Stimulated activated naive CD8-positive, alpha-beta T cell treated with anti-CD3 and anti-CD28 coated beads, Interleukin-15, Interleukin-2, amounts not matched to agents 100 U/mL and 50 U/mL, for 24 hours (primary cell): ENCODE measurements around the gene IGSF6.
"Not testable (repeated sequence)": the region's sequence is repeated elsewhere in the genome, so short reads cannot be mapped to it uniquely, and the experiment has no call there.

Experiments
- ATAC-seq: fragments of 150-1000 bp; cut with Tn5 transposase; one replicate; pipeline ENCODE4 v1.10.0; 2021
- DNase-seq: peaks from one replicate; pipeline ENCODE4 v3.0.0; 2021

IGSF6 gene

GRCh38 chr16:21653571-21653970 is 1.2 kb upstream of the IGSF6 start:
- DNase-seq (no peak), ATAC-seq (no peak)

GRCh38 chr16:21651515-21651914 is 893 bp downstream of the IGSF6 start:
- no peak for DNase-seq
- ATAC-seq = no peak

- no peak for DNase-seq
- ATAC-seq = no peak
Measured at GRCh38 chr16:21650521-21650920, 1.9 kb downstream of the IGSF6 start.

- ATAC-seq, DNase-seq: not testable (repeated sequence)
Measured at GRCh38 chr16:21649826-21650406, 2.5 kb downstream of the IGSF6 start.

GRCh38 chr16:21647562-21648164 is 4.7 kb downstream of the IGSF6 start:
- ATAC-seq = no peak

GRCh38 chr16:21646721-21647561 is 5.5 kb downstream of the IGSF6 start:
- peak; percentile 95 for ATAC-seq
- DNase-seq = peak; percentile 74

More at GRCh38 chr16:21647562-21648164, 4.7 kb downstream of the IGSF6 start:
- DNase-seq = no peak

- no peak for DNase-seq
Measured at GRCh38 chr16:21646091-21646490, 6.3 kb downstream of the IGSF6 start.

GRCh38 chr16:21645261-21645721 is 7.1 kb downstream of the IGSF6 start:
- DNase-seq = peak; percentile 34
- ATAC-seq = peak; percentile 45

More at GRCh38 chr16:21646091-21646490, 6.3 kb downstream of the IGSF6 start:
- no peak for ATAC-seq

GRCh38 chr16:21644674-21645073 is 7.7 kb downstream of the IGSF6 start:
- ATAC-seq (no peak), DNase-seq (no peak)

- ATAC-seq = no peak
- no peak for DNase-seq
Measured at GRCh38 chr16:21643785-21644184, 8.6 kb downstream of the IGSF6 start.

GRCh38 chr16:21642861-21643260 is 9.5 kb downstream of the IGSF6 start:
- ATAC-seq (no peak), DNase-seq (no peak)

- ATAC-seq = no peak
Measured at GRCh38 chr16:21641916-21642315, 10.5 kb downstream of the IGSF6 start.

GRCh38 chr16:21639493-21639892 is 12.9 kb downstream of the IGSF6 start:
- DNase-seq (no peak), ATAC-seq (no peak)

More at GRCh38 chr16:21641916-21642315, 10.5 kb downstream of the IGSF6 start:
- DNase-seq = no peak

GRCh38 chr16:21638573-21638975 is 13.8 kb downstream of the IGSF6 start:
- DNase-seq = no peak
- peak; percentile 69 for ATAC-seq

GRCh38 chr16:21637032-21637968 is 15.1 kb downstream of the IGSF6 start:
- ATAC-seq (no peak), DNase-seq (no peak)

- not testable (repeated sequence) for DNase-seq, ATAC-seq
Measured at GRCh38 chr16:21635694-21636093, 16.7 kb downstream of the IGSF6 start.

- DNase-seq = no peak
Measured at GRCh38 chr16:21634216-21634615, 18.2 kb downstream of the IGSF6 start.

GRCh38 chr16:21631951-21632575 is 20.3 kb downstream of the IGSF6 start:
- ATAC-seq, DNase-seq: not testable (repeated sequence)

More at GRCh38 chr16:21634216-21634615, 18.2 kb downstream of the IGSF6 start:
- no peak for ATAC-seq

- ATAC-seq, DNase-seq: not testable (repeated sequence)
Measured at GRCh38 chr16:21631376-21631775, 21.0 kb downstream of the IGSF6 start.

- not testable (repeated sequence) for DNase-seq, ATAC-seq
Measured at GRCh38 chr16:21630866-21631265, 21.5 kb downstream of the IGSF6 start.
